ENCODE results near the gene MPZL2. TPM values are rescaled to one million over a fixed set of nuclear protein-coding genes. Genes with fewer than 3 reads are reported as not detected.
A peak's percentile ranks its signal among the peaks of the same experiment; 100 is the strongest.

The MPZL2 gene
- total RNA-seq, 1 experiment from 2014 or later, result 51.5 TPM

GRCh38 chr11:118290923-118291322 is 26.8 kb upstream of the MPZL2 start:
- intact Hi-C loops (cut with micrococcal nuclease), result loop anchor here (1.0 to 2.0 kb wide), 3 partner anchors 26 to 146 kb away; partner anchors contain the start of gene MPZL2
- ATAC-seq (peak; percentile 69), DNase-seq (peak; percentile 86)
- ChIA-PET POLR2A (ENCODE audit: unreplicated experiment) (no interaction called here), CTCF (interaction anchor here (0.9 to 1.4 kb wide), 4 partner anchors 14 to 96 kb away, joined by 3 to 33 read pairs (median 7); partner anchors contain the start of gene MPZL2)
- Histone ChIP-seq H3K9me2 (replicated peaks; ENCODE audit: low read length) (no peaks in the 10 kb centered on the region), H3K9me3 (ENCODE audit: low read length) (no peaks in the 10 kb centered on the region), H3K27ac (ENCODE audit: low read length) (no peak overlapping the region), H3K9ac (ENCODE audit: low read length) (no peak overlapping the region), H3F3A (ENCODE audit: low read length, unreplicated experiment) (no peaks in the 10 kb centered on the region), H3K79me2 (ENCODE audit: low read length) (no peaks in the 10 kb centered on the region), H3K36me3 (ENCODE audit: low read depth, low read length) (no peaks in the 10 kb centered on the region), H3K4me1 (ENCODE audit: insufficient read depth, low read length) (peaks cover 34% of the 10 kb centered on the region), H4K20me1 (ENCODE audit: low read length) (no peaks in the 10 kb centered on the region), H2AFZ (ENCODE audit: low read length) (peak overlapping the region; percentile 56), H3K4me3 (ENCODE audit: low read length) (peak overlapping the region; percentile 42; the same call in 1 of the 2 replicates), H3K4me2 (ENCODE audit: low read length) (peak overlapping the region; percentile 76), H3K27me3 (ENCODE audit: low read length) (no peaks in the 10 kb centered on the region)
- TF ChIP-seq, protein P1, sequence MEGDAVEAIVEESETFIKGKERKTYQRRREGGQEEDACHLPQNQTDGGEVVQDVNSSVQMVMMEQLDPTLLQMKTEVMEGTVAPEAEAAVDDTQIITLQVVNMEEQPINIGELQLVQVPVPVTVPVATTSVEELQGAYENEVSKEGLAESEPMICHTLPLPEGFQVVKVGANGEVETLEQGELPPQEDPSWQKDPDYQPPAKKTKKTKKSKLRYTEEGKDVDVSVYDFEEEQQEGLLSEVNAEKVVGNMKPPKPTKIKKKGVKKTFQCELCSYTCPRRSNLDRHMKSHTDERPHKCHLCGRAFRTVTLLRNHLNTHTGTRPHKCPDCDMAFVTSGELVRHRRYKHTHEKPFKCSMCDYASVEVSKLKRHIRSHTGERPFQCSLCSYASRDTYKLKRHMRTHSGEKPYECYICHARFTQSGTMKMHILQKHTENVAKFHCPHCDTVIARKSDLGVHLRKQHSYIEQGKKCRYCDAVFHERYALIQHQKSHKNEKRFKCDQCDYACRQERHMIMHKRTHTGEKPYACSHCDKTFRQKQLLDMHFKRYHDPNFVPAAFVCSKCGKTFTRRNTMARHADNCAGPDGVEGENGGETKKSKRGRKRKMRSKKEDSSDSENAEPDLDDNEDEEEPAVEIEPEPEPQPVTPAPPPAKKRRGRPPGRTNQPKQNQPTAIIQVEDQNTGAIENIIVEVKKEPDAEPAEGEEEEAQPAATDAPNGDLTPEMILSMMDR (conservative IDR thresholded peaks at IDR 0.05; ENCODE audit: low read depth, low read length), result peak; percentile 92
- TF ChIP-seq EZH2 (IDR thresholded peaks at IDR 0.05; ENCODE audit: low read length, unreplicated experiment), result no peak
- no TSS peak for BruUV-seq (replicated peaks)

DNA sequence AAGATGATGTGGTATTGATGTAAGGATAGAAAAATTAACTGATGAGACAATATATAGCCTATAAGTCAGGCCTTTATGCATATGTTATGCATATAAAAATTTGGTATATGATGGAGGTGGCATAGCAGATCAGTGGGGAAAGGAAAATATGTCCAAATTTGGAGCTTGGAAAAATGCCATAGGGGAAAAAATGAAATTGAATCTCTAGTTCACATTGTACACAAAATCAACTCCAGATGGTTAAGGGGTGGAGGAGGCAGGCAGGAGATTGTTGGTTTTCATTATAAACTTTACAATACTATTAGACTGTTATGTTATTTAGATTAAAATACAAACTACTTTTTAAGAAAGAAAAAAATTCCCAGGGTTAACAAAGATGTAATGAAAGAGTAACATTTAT is 25.3 kb upstream of the MPZL2 start:
- intact Hi-C loops (cut with micrococcal nuclease), result no loop called here
- CTCF ChIA-PET, result no interaction called here

GRCh38 chr11:118287006-118287405 is 22.9 kb upstream of the MPZL2 start:
- no peaks in the 10 kb centered on the region for H3K9me3 ChIP-seq (ENCODE audit: low read length)
- H3K9ac ChIP-seq (ENCODE audit: low read length), result no peak overlapping the region
- ChIA-PET CTCF (no interaction called here), POLR2A (ENCODE audit: unreplicated experiment) (interaction anchor here (0.6 to 0.7 kb wide), 2 partner anchors 14 to 19 kb away, joined by 3 read pairs; no protein-coding TSS in a partner anchor)
- H3K79me2 ChIP-seq (ENCODE audit: low read length), result no peaks in the 10 kb centered on the region
- ATAC-seq (peak; percentile 92), DNase-seq (peak; percentile 95)
- intact Hi-C loops (cut with micrococcal nuclease), result loop anchor here (1.0 kb wide), 3 partner anchors 40 to 142 kb away; no protein-coding TSS in a partner anchor
- peak overlapping the region; percentile 13; the same call in 1 of the 2 replicates for H3K27ac ChIP-seq (ENCODE audit: low read length)
- no peaks in the 10 kb centered on the region for H3F3A ChIP-seq (ENCODE audit: low read length, unreplicated experiment)
- H2AFZ ChIP-seq (ENCODE audit: low read length), result no peak overlapping the region
- no peaks in the 10 kb centered on the region for H4K20me1 ChIP-seq (ENCODE audit: low read length)
- peak overlapping the region; percentile 32; the same call in 1 of the 2 replicates for H3K4me3 ChIP-seq (ENCODE audit: low read length)
- H3K27me3 ChIP-seq (ENCODE audit: low read length), result no peaks in the 10 kb centered on the region
- H3K9me2 ChIP-seq (replicated peaks; ENCODE audit: low read length), result no peaks in the 10 kb centered on the region
- no peak for TF ChIP-seq EZH2 (IDR thresholded peaks at IDR 0.05; ENCODE audit: low read length, unreplicated experiment)
- TF ChIP-seq EZH2phosphoT487 (IDR thresholded peaks at IDR 0.05; ENCODE audit: borderline replicate concordance, low read length), result no peak
- TF ChIP-seq, protein P1 (conservative IDR thresholded peaks at IDR 0.05; ENCODE audit: low read depth, low read length), result no peak
- H3K36me3 ChIP-seq (ENCODE audit: low read depth, low read length), result no peaks in the 10 kb centered on the region
- H3K4me1 ChIP-seq (ENCODE audit: insufficient read depth, low read length), result peaks cover 28% of the 10 kb centered on the region
- H3K4me2 ChIP-seq (ENCODE audit: low read length), result peak overlapping the region; percentile 67
- no TSS peak for BruUV-seq (replicated peaks)

More for the DNA sequence above, 25.3 kb upstream of the MPZL2 start:
- no peak for DNase-seq
- TF ChIP-seq EZH2 (IDR thresholded peaks at IDR 0.05; ENCODE audit: low read length, unreplicated experiment) (no peak), EZH2phosphoT487 (IDR thresholded peaks at IDR 0.05; ENCODE audit: borderline replicate concordance, low read length) (no peak)
- TF ChIP-seq, protein P1 (conservative IDR thresholded peaks at IDR 0.05; ENCODE audit: low read depth, low read length), result no peak
- no TSS peak for BruUV-seq (replicated peaks)
- H3K9me2 ChIP-seq (replicated peaks; ENCODE audit: low read length), result no peaks in the 10 kb centered on the region
- H3F3A ChIP-seq (ENCODE audit: low read length, unreplicated experiment), result no peaks in the 10 kb centered on the region
- H3K4me3 ChIP-seq (ENCODE audit: low read length), result no peak overlapping the region
- H3K9me3 ChIP-seq (ENCODE audit: low read length), result no peaks in the 10 kb centered on the region
- no peak overlapping the region for H3K9ac ChIP-seq (ENCODE audit: low read length)
- H3K4me2 ChIP-seq (ENCODE audit: low read length), result no peak overlapping the region
- no peak overlapping the region for H2AFZ ChIP-seq (ENCODE audit: low read length)
- no peaks in the 10 kb centered on the region for H3K79me2 ChIP-seq (ENCODE audit: low read length)
- ATAC-seq, result no peak
- peaks cover 29% of the 10 kb centered on the region for H3K4me1 ChIP-seq (ENCODE audit: insufficient read depth, low read length)
- H3K27me3 ChIP-seq (ENCODE audit: low read length), result no peaks in the 10 kb centered on the region
- no peaks in the 10 kb centered on the region for H3K36me3 ChIP-seq (ENCODE audit: low read depth, low read length)
- H3K27ac ChIP-seq (ENCODE audit: low read length), result no peak overlapping the region
- POLR2A ChIA-PET (ENCODE audit: unreplicated experiment), result no interaction called here
- no peaks in the 10 kb centered on the region for H4K20me1 ChIP-seq (ENCODE audit: low read length)
